ENCODE measurements around the gene GNAO1. TPM values are rescaled to one million over a fixed set of nuclear protein-coding genes. Genes with fewer than 3 reads are reported as not detected.

The GNAO1 gene
- polyA plus RNA-seq, 1 experiment, result 10.8 TPM

DNA sequence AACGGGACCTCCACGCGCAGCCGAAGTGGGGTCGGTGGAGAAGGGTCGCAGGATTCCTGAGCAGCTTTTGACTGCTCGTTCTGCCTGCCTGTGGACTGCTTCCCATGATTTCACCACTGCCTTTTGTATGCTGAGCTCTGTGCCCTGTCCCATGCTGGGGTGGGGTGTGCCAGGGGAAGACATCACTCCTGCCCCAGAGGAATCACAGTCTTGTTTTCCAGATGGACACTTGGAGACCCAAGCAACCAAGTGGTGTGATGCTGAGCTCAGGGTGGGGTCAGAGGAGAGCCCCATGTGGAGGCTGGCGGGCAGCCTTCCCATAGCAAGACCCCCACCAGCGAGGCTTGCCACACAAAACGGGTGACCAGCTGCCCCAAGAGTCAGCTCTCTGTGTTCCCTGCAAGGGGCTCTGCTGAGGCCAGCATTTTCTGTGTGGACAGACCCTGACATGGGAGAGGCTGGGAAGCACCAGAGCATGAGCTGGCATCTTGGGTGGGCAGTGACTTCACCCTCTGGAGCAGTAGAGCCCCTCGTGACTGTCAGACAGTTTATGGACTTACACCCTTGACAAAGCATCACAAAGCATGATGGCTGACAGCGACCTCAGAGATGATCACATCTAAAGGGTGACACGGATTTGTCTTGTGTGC is 111.9 kb downstream of the GNAO1 start:
- no peak for DNase-seq (ENCODE audit: low read depth)
- ChIA-PET CTCF (interaction anchor here (1.0 to 1.4 kb wide), 2 partner anchors 15 kb away, joined by 3 to 6 read pairs; no protein-coding TSS in a partner anchor), POLR2A (no interaction called here)
- Histone ChIP-seq H3K4me3 (ENCODE audit: low read depth, low read length) (no peak overlapping the region), H3K36me3 (ENCODE audit: control insufficient read depth, insufficient read depth, low read length) (no peaks in the 10 kb centered on the region), H3K27me3 (ENCODE audit: control insufficient read depth, insufficient read depth, low read length) (no peaks in the 10 kb centered on the region)
- TF ChIP-seq, protein P1, sequence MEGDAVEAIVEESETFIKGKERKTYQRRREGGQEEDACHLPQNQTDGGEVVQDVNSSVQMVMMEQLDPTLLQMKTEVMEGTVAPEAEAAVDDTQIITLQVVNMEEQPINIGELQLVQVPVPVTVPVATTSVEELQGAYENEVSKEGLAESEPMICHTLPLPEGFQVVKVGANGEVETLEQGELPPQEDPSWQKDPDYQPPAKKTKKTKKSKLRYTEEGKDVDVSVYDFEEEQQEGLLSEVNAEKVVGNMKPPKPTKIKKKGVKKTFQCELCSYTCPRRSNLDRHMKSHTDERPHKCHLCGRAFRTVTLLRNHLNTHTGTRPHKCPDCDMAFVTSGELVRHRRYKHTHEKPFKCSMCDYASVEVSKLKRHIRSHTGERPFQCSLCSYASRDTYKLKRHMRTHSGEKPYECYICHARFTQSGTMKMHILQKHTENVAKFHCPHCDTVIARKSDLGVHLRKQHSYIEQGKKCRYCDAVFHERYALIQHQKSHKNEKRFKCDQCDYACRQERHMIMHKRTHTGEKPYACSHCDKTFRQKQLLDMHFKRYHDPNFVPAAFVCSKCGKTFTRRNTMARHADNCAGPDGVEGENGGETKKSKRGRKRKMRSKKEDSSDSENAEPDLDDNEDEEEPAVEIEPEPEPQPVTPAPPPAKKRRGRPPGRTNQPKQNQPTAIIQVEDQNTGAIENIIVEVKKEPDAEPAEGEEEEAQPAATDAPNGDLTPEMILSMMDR (IDR thresholded peaks at IDR 0.05; ENCODE audit: insufficient read depth, low read depth, low read length), result no peak

DNA sequence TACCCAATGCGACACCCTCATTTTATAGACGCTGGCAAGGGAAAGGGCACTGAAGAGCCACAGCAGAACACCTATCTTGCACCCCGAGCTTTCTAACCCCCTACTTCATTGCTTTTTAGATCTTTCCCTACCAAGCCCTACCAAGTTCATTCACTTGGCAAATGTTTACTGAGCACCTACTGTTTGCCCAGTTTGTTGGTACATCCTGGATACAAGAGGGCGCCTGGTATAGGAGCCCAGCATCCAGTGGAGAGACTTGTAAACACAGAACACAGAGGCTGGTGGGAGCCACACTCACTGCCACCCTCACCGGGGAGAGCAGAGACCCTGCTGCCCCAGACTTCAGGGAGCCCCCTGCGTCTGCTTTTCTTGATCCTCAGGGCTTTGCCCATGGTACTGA is 112.6 kb downstream of the GNAO1 start:
- CTCF ChIA-PET, result interaction anchor here (1.1 to 1.4 kb wide), 2 partner anchors 12 to 14 kb away, joined by 4 to 6 read pairs; no protein-coding TSS in a partner anchor
- no peak for DNase-seq (ENCODE audit: low read depth)
- TF ChIP-seq, protein P1 (IDR thresholded peaks at IDR 0.05; ENCODE audit: insufficient read depth, low read depth, low read length), result no peak
- POLR2A ChIA-PET, result no interaction called here
- Histone ChIP-seq H3K27me3 (ENCODE audit: control insufficient read depth, insufficient read depth, low read length) (no peaks in the 10 kb centered on the region), H3K4me3 (ENCODE audit: low read depth, low read length) (no peak overlapping the region), H3K36me3 (ENCODE audit: control insufficient read depth, insufficient read depth, low read length) (no peaks in the 10 kb centered on the region)

DNA sequence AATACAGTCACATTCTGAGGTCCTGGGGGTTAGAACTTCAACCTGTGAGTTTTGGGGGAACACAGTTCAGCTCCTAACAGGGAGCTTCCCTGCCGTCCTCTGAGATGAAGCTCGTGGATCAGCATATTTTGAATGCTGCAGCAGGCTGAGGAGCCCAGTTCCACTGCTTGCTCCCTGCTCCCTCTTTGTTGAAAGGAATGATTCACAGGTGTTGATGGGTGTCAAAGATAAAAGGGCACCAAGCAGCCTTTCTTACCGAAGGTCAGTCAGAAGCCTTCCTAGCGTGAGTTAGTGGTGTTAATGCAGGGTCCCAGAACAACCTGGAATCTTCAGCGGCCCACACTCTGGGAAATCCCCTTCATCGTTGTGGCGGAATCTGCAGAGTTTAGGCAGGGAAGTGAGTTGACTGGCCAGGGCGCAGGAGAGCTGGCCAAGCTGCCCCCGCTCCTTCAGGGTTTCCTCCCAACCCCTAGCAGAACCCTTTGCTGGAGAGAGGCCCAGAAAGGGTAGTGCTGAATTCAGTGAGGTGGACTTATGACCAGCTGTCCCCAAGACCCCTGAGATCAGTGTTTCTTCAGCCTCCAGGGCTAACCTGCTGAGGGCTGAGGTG is 114.8 kb downstream of the GNAO1 start:
- TF ChIP-seq, protein P1 (IDR thresholded peaks at IDR 0.05; ENCODE audit: insufficient read depth, low read depth, low read length), result no peak
- ChIA-PET POLR2A (no interaction called here), CTCF (interaction anchor here (1.0 to 4.9 kb wide), 2 partner anchors 12 to 361 kb away, joined by 3 to 21 read pairs; no protein-coding TSS in a partner anchor)
- H3K4me3 ChIP-seq (ENCODE audit: low read depth, low read length), result no peak overlapping the region
- no peaks in the 10 kb centered on the region for H3K36me3 ChIP-seq (ENCODE audit: control insufficient read depth, insufficient read depth, low read length)
- no peak for DNase-seq (ENCODE audit: low read depth)
- no peaks in the 10 kb centered on the region for H3K27me3 ChIP-seq (ENCODE audit: control insufficient read depth, insufficient read depth, low read length)

DNA sequence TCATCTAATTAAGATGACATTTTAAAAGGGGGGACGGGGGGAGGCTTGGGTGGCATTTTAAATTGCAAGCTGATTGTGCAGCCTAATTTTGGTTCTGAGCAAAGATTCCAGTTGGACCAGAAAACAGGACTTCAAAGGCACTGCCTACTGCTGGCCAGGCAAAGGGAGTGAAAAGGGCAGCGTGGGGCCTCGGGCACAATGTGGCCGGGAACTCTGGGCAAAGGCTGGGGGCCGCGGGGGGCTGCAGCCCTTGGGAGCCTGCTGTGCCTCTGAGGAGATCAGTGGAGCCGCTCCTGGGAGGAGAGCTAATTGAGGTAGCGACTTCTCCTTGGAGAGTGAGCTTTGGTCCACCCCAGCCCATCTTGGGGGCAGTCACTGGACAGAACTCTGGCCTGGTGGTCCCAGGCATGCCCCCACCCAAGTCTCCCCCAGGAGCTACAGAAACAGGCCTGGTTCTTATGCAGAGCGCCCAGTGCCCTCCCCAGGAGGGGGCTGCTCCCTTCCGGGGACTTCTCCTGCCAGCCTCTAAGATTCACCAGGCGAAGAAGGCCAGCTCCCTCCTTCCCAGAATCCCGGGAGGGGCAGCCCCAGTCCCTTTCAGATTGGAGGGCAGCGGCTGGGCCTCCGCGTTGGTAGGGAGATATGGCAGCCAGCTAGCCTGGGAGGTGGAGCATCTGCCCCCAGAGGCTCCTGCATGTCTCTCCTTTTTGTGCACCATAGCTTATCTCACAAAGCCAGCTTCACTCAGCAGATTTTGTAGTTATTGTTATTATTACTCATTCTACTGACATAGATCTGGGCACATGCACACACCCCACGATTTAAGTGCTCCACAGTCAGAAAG is 115.6 kb downstream of the GNAO1 start:
- ChIA-PET POLR2A (no interaction called here), CTCF (interaction anchor here (1.0 to 4.9 kb wide), 2 partner anchors 11 to 362 kb away, joined by 3 to 21 read pairs; no protein-coding TSS in a partner anchor)
- Histone ChIP-seq H3K36me3 (ENCODE audit: control insufficient read depth, insufficient read depth, low read length) (no peaks in the 10 kb centered on the region), H3K4me3 (ENCODE audit: low read depth, low read length) (no peak overlapping the region), H3K27me3 (ENCODE audit: control insufficient read depth, insufficient read depth, low read length) (no peaks in the 10 kb centered on the region)
- TF ChIP-seq, protein P1 (IDR thresholded peaks at IDR 0.05; ENCODE audit: insufficient read depth, low read depth, low read length), result no peak
- DNase-seq (ENCODE audit: low read depth), result no peak

DNA sequence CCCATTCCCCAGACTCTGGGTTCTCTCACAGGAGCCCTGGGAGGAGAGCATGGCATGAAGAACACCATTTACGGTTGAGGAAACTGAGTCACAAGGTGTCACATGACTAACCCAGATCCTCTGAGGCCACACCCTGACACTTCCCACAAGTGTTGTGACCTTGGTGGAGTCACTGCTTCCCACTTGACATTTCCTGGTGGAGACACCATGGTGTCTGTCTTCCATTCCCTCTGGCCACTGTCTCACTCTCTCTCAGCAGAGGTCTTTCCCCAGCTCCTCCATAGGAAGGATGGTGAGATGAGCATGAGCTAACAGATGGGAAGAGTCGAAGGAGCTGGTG is 116.2 kb downstream of the GNAO1 start:
- Histone ChIP-seq H3K4me3 (ENCODE audit: low read depth, low read length) (no peak overlapping the region), H3K36me3 (ENCODE audit: control insufficient read depth, insufficient read depth, low read length) (no peaks in the 10 kb centered on the region), H3K27me3 (ENCODE audit: control insufficient read depth, insufficient read depth, low read length) (no peaks in the 10 kb centered on the region)
- TF ChIP-seq, protein P1 (IDR thresholded peaks at IDR 0.05; ENCODE audit: insufficient read depth, low read depth, low read length), result no peak
- POLR2A ChIA-PET, result no interaction called here
- DNase-seq (ENCODE audit: low read depth), result no peak
- CTCF ChIA-PET, result interaction anchor here (4.9 kb wide), 1 partner anchor 11 kb away, joined by 21 read pairs; no protein-coding TSS in a partner anchor

Data from BJ (cell line).